Activated T-cell treated with anti-CD3 and anti-CD28 coated beads, Interleukin-2, amount 50 U/mL, for 24 hours (primary cell): ENCODE data around the gene RIN3.

Source experiments
- DNase-seq: peaks from one replicate; pipeline ENCODE4 v3.0.0-alpha.2; 2020
- H3K27ac Mint-ChIP-seq: 2 replicates; pipeline ENCODE4 v1.8.0; 2020; ENCODE audit warnings: mild to moderate bottlenecking, mixed read lengths
- H3K27me3 Mint-ChIP-seq: 2 replicates; pipeline ENCODE4 v1.8.0; 2020; ENCODE audit warnings: mixed read lengths
- H3K36me3 Mint-ChIP-seq: 2 replicates; pipeline ENCODE4 v1.8.0; 2020; ENCODE audit warnings: low read depth, mixed read lengths
- H3K4me1 Mint-ChIP-seq: 2 replicates; pipeline ENCODE4 v1.8.0; 2020; ENCODE audit warnings: low read depth, mixed read lengths
- H3K4me3 Mint-ChIP-seq: 2 replicates; pipeline ENCODE4 v1.8.0; 2020; ENCODE audit warnings: mild to moderate bottlenecking, moderate library complexity, mixed read lengths
- H3K9me3 Mint-ChIP-seq: 2 replicates; pipeline ENCODE4 v1.8.0; 2020; ENCODE audit warnings: mixed read lengths

The RIN3 gene

GRCh38 chr14:92653162-92653651, 139.6 kb downstream of the RIN3 start:
- Mint-ChIP-seq H3K4me1 (peaks cover 92% of the 10 kb centered on the region), H3K27me3 (no peaks in the 10 kb centered on the region), H3K4me3 (peak overlapping the region; percentile 90), H3K27ac (peak overlapping the region; percentile 92), H3K36me3 (peaks cover 53% of the 10 kb centered on the region), H3K9me3 (no peaks in the 10 kb centered on the region)
- DNase-seq: no peak

- Mint-ChIP-seq H3K4me3 (peak overlapping the region; percentile 90), H3K4me1 (peaks cover 92% of the 10 kb centered on the region), H3K27ac (peak overlapping the region; percentile 92), H3K27me3 (no peaks in the 10 kb centered on the region), H3K36me3 (peaks cover 64% of the 10 kb centered on the region), H3K9me3 (no peaks in the 10 kb centered on the region)
- DNase-seq: no peak
Measured at GRCh38 chr14:92654239-92654901, 140.8 kb downstream of the RIN3 start.

GRCh38 chr14:92655419-92656201, 142.0 kb downstream of the RIN3 start:
- Mint-ChIP-seq H3K36me3 (peaks cover 77% of the 10 kb centered on the region), H3K27me3 (no peaks in the 10 kb centered on the region), H3K4me3 (peak overlapping the region; percentile 51), H3K27ac (peak overlapping the region; percentile 82), H3K4me1 (peaks cover 92% of the 10 kb centered on the region), H3K9me3 (no peaks in the 10 kb centered on the region)
- DNase-seq: no peak

GRCh38 chr14:92656306-92657081, 142.9 kb downstream of the RIN3 start:
- Mint-ChIP-seq H3K9me3 (no peaks in the 10 kb centered on the region), H3K27me3 (no peaks in the 10 kb centered on the region), H3K4me3 (peak overlapping the region; percentile 51), H3K27ac (peak overlapping the region; percentile 82), H3K36me3 (peaks cover 86% of the 10 kb centered on the region), H3K4me1 (peaks cover 91% of the 10 kb centered on the region)
- DNase-seq: no peak

- peaks cover 92% of the 10 kb centered on the region for H3K4me1 Mint-ChIP-seq
- H3K4me3 Mint-ChIP-seq: peak overlapping the region; percentile 41
- DNase-seq: no peak
- H3K9me3 Mint-ChIP-seq: no peaks in the 10 kb centered on the region
- H3K27ac Mint-ChIP-seq: peak overlapping the region; percentile 82
- peaks cover 89% of the 10 kb centered on the region for H3K36me3 Mint-ChIP-seq
- H3K27me3 Mint-ChIP-seq: no peaks in the 10 kb centered on the region
Measured at GRCh38 chr14:92657457-92658142, 144.0 kb downstream of the RIN3 start.

DNA sequence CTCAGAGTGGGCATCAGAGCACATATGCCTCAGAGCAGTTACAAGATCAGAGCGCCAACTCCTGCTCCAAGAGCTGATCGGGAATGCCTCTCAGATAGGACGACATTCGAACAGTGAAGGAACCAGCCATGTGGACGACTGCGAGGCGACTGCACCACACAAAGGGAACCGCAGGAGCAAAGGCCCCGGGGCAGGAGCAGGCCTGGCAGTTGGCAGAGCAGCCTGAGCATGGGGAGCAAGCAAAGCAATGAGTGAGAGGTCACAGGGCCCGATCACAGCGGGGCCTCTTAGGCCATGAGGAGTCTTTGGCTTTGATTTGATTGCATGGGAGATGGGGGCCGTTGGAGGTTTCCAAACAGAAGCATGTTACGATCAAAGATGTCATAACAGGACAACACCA, 144.6 kb downstream of the RIN3 start:
- no peaks in the 10 kb centered on the region for H3K9me3 Mint-ChIP-seq
- H3K27ac Mint-ChIP-seq: peak overlapping the region; percentile 82
- H3K4me1 Mint-ChIP-seq: peaks cover 94% of the 10 kb centered on the region
- peaks cover 91% of the 10 kb centered on the region for H3K36me3 Mint-ChIP-seq
- no peak for DNase-seq
- H3K27me3 Mint-ChIP-seq: no peaks in the 10 kb centered on the region
- no peak overlapping the region for H3K4me3 Mint-ChIP-seq

GRCh38 chr14:92658684-92659083, 145.1 kb downstream of the RIN3 start:
- H3K4me1 Mint-ChIP-seq: peaks cover 90% of the 10 kb centered on the region
- no peaks in the 10 kb centered on the region for H3K27me3 Mint-ChIP-seq
- peak overlapping the region; percentile 78 for H3K27ac Mint-ChIP-seq
- peaks cover 91% of the 10 kb centered on the region for H3K36me3 Mint-ChIP-seq
- H3K9me3 Mint-ChIP-seq: no peaks in the 10 kb centered on the region
- DNase-seq: no peak
- no peak overlapping the region for H3K4me3 Mint-ChIP-seq

DNA sequence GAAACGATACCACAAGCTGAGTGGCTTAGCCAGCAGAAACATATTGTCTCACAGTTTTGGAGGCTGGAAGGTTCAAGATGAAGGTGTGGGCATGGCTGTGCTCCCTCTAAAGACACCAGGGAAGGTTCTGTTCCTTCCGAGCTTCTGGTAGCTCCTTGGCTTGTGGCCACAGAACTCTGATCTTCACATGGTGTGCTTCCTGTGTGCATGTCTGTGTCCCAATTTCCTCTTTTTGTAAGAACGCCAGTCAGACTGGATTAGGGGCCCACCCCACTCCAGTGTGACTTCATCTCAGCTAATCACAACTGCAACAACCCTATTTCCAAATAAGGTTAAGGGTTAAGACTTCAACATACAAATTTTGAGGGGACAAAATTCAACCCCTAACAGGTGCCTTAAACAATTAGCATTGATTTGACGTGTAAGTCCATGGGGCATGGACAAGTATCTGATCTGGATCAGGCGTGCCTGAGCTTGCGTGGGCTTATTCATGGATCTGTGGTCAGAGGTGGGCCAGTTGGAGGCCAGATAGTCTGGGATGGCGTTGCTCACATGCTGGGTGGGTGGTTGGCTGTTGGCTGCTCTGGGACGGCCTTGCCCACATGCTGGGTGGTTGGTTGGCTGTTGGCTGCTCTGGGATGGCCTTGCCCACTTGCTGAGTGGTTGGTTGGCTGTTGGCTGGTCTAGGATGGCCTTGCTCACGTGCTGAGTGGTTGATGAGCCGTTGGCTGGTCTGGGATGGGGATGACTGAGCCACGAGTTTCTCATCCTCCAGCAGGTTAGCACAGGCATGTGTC, 146.4 kb downstream of the RIN3 start:
- no peaks in the 10 kb centered on the region for H3K9me3 Mint-ChIP-seq
- H3K27me3 Mint-ChIP-seq: no peaks in the 10 kb centered on the region
- no peak overlapping the region for H3K4me3 Mint-ChIP-seq
- H3K36me3 Mint-ChIP-seq: peaks cover 93% of the 10 kb centered on the region
- H3K27ac Mint-ChIP-seq: peak overlapping the region; percentile 78
- DNase-seq: no peak
- peaks cover 90% of the 10 kb centered on the region for H3K4me1 Mint-ChIP-seq

- peaks cover 91% of the 10 kb centered on the region for H3K36me3 Mint-ChIP-seq
- no peaks in the 10 kb centered on the region for H3K27me3 Mint-ChIP-seq
- DNase-seq: no peak
- no peaks in the 10 kb centered on the region for H3K9me3 Mint-ChIP-seq
- H3K27ac Mint-ChIP-seq: peak overlapping the region; percentile 55
- no peak overlapping the region for H3K4me3 Mint-ChIP-seq
- peaks cover 89% of the 10 kb centered on the region for H3K4me1 Mint-ChIP-seq
Measured at GRCh38 chr14:92660571-92660970, 147.0 kb downstream of the RIN3 start.

DNA sequence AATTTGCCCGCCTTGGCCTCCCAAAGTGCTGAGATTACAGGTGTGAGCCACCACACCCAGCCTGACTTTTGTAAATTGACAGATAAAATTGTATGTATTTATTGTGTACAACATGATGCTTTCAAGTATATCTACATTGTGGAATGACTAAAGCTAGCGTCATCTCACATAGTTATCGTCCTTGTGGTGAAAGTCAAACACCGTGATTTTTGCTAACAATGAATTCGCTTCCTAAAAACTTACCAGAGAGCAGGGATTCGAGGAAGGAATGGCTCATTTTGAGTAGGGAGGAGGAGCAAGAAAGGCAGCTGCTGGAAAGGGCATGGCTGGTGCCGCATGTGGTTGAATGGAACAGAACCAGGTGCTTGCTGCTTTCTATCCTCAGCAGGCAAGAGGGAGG, 149.5 kb downstream of the RIN3 start:
- H3K27me3 Mint-ChIP-seq: no peaks in the 10 kb centered on the region
- H3K4me1 Mint-ChIP-seq: peaks cover 86% of the 10 kb centered on the region
- H3K9me3 Mint-ChIP-seq: no peaks in the 10 kb centered on the region
- no peak overlapping the region for H3K27ac Mint-ChIP-seq
- DNase-seq: no peak
- H3K36me3 Mint-ChIP-seq: peaks cover 94% of the 10 kb centered on the region
- no peak overlapping the region for H3K4me3 Mint-ChIP-seq

GRCh38 chr14:92665661-92666110, 152.1 kb downstream of the RIN3 start:
- Mint-ChIP-seq H3K9me3 (no peaks in the 10 kb centered on the region), H3K27me3 (no peaks in the 10 kb centered on the region), H3K36me3 (peaks cover 93% of the 10 kb centered on the region), H3K4me1 (peaks cover 86% of the 10 kb centered on the region), H3K4me3 (no peak overlapping the region), H3K27ac (peak overlapping the region; percentile 82)
- DNase-seq: no peak

DNA sequence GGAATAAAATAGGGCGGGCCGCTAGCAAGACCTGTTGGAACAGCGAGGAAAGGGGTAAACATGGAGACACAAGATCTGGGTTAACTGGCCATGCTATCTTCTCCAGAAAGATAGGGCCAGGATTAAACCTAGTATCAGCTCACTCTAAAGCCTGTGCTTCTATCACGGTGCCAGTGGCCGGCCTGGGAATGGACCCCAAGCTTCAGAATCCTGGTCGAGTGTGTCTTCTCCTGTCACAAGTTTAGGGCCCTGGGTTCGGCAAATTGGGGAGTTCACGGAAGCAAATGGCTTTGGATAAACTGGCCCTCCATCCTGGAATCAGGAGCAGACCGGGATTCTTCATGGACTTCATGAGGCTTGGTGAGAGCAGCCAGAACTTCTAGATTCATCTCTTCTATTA, 152.7 kb downstream of the RIN3 start:
- H3K9me3 Mint-ChIP-seq: no peaks in the 10 kb centered on the region
- peak overlapping the region; percentile 82 for H3K27ac Mint-ChIP-seq
- peaks cover 93% of the 10 kb centered on the region for H3K36me3 Mint-ChIP-seq
- H3K4me3 Mint-ChIP-seq: no peak overlapping the region
- H3K4me1 Mint-ChIP-seq: peaks cover 86% of the 10 kb centered on the region
- H3K27me3 Mint-ChIP-seq: no peaks in the 10 kb centered on the region
- no peak for DNase-seq

DNA sequence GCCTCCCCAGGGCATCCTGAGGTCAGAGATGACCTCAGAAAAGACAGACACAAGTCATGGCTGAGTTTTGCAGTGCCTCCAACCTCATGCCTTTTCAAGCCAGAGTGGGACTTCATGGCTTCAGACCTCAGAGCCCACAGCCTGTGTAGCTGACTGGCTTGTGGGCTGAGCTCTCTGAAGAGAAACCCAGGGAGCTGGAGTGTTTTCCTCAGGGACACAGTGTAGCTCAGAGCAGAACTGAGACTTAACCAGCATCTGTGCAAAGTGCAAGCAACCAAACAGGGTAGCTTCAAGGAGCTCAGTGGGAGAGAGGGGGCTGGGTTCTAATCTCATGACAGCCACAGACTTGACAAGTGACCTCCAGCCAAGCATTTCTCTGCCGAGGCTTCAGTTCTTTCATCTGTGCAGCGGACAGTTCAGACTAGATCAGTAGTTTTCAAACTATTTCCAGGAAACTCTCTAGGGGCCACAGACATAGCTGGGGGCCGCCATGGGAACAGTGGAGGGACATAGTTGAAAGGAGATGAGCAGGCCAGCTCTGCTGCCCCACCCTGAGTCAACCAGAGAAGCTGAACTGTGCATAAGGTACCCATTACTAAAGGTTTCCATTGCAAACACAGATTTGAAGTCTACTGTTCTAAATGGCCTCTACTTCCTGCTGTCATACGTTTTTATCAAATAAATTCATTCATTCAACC, 154.8 kb downstream of the RIN3 start:
- Mint-ChIP-seq H3K36me3 (peaks cover 87% of the 10 kb centered on the region), H3K4me1 (peaks cover 84% of the 10 kb centered on the region), H3K4me3 (peak overlapping the region; percentile 38), H3K9me3 (no peaks in the 10 kb centered on the region), H3K27ac (peak overlapping the region; percentile 92), H3K27me3 (no peaks in the 10 kb centered on the region)
- DNase-seq: no peak
